ENCODE data around the gene GAK.

GAK gene

DNA sequence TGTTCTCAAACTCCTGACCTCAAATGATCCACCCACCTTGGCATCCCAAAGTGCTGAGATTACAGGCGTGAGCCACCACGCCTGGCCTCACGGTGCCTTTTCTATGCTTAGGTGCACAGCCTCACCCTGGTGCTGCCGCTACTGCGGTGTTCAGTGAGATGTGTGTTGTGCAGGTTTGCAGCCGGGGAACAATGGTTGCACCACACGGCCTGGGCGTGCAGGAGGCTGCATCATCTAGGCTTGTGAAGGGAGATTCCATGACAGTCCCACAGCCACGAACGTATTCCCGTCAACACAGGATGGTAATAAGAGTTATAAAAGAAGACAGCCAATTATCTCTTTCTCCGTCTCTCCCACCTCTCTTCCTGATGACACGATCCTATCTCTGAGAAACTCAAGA is 128.2 kb downstream of the GAK start:
- no peak for DNase-seq

DNA sequence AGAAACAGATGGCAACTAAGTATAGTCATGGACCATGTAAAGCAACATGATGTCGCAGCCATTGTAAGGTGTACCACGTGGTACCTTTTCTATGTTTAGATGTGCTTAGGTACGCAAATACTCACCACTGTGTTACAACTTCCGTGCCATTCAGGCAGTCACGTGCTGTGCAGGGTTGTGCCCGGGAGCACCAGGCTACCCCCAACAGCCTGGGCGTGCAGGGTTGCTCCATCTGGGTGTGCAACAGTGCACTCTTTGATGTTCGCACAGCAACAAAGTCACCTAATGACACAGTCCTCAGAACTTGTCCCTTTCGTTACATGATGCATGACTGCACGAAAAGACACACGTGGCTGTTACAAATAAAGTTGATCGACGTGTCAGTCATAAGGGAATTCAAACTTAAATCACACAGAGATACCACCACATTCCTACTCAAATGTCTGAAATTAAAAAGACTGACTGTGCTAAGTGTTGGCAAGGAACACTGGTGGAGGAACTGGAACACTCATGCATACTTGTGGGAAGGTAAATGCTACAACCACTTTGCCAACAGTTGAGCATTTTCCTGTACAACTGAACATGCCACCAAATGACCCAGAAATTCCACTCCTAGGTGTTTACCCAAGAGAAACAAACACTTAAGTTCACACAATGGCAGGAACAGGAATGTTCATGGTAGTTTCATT is 130.5 kb downstream of the GAK start:
- no peak for DNase-seq

All from NCI-H187 treated with DMSO at 0.1 percent for 48 hours (cell line).